ENCODE measurements around the gene TXNL1.

The TXNL1 gene

GRCh38 chr18:56651771-56652092 is 13.3 kb upstream of the TXNL1 start:
- DNase-seq (ENCODE audit: low read depth, low spot score) = no peak
- TF ChIP-seq ZNF274 (IDR thresholded peaks at IDR 0.05; ENCODE audit: low read depth, low read length) = no peak
- no peak for TF ChIP-seq SUZ12 (IDR thresholded peaks at IDR 0.05; ENCODE audit: extremely low read depth, insufficient read depth, insufficient read length)
- TF ChIP-seq YY1 (IDR thresholded peaks at IDR 0.05; ENCODE audit: insufficient read depth, insufficient read length) = no peak
- peak overlapping the region; percentile 83 for H3K9ac ChIP-seq (ENCODE audit: insufficient read length, low read depth)
- peak overlapping the region; percentile 81 for H3K4me3 ChIP-seq (ENCODE audit: insufficient read length, low read depth)
- no peaks in the 10 kb centered on the region for H3K4me1 ChIP-seq (ENCODE audit: insufficient read depth, insufficient read length)
- H3K36me3 ChIP-seq (ENCODE audit: insufficient read depth, insufficient read length, low read length) = peaks cover 2% of the 10 kb centered on the region
- H3K27me3 ChIP-seq (ENCODE audit: insufficient read depth, insufficient read length) = no peaks in the 10 kb centered on the region
- H3K9me3 ChIP-seq (ENCODE audit: insufficient read depth, low read length) = no peaks in the 10 kb centered on the region

GRCh38 chr18:56650944-56651770 is 12.8 kb upstream of the TXNL1 start, which contains the start of gene WDR7:
TSS of gene WDR7 (plus strand) at chr18:56651359. CDS start at chr18:56672516, 21,157 bp downstream.
- Histone ChIP-seq H3K9me3 (ENCODE audit: insufficient read depth, low read length) (no peaks in the 10 kb centered on the region), H3K9ac (ENCODE audit: insufficient read length, low read depth) (peak within 1 kb of the TSS; percentile 83), H3K27me3 (ENCODE audit: insufficient read depth, insufficient read length) (no peaks in the 10 kb centered on the region), H3K4me3 (ENCODE audit: insufficient read length, low read depth) (peak within 1 kb of the TSS; percentile 81), H3K4me1 (ENCODE audit: insufficient read depth, insufficient read length) (no peaks in the 10 kb centered on the region), H3K36me3 (ENCODE audit: insufficient read depth, insufficient read length, low read length) (peaks cover 2% of the 10 kb centered on the region)
- TF ChIP-seq SUZ12 (IDR thresholded peaks at IDR 0.05; ENCODE audit: extremely low read depth, insufficient read depth, insufficient read length) = no peak
- peak; percentile 95 for TF ChIP-seq YY1 (IDR thresholded peaks at IDR 0.05; ENCODE audit: insufficient read depth, insufficient read length)
- DNase-seq (ENCODE audit: low read depth, low spot score) = peak; percentile 91

GRCh38 chr18:56649996-56650395 is 11.6 kb upstream of the TXNL1 start:
- no peak overlapping the region for H3K9ac ChIP-seq (ENCODE audit: insufficient read length, low read depth)
- H3K4me3 ChIP-seq (ENCODE audit: insufficient read length, low read depth) = no peak overlapping the region

GRCh38 chr18:56647951-56648893 is 9.8 kb upstream of the TXNL1 start:
- Histone ChIP-seq H3K27me3 (ENCODE audit: insufficient read depth, insufficient read length) (no peaks in the 10 kb centered on the region), H3K9ac (ENCODE audit: insufficient read length, low read depth) (no peak overlapping the region), H3K9me3 (ENCODE audit: insufficient read depth, low read length) (no peaks in the 10 kb centered on the region), H3K36me3 (ENCODE audit: insufficient read depth, insufficient read length, low read length) (peaks cover 2% of the 10 kb centered on the region), H3K4me1 (ENCODE audit: insufficient read depth, insufficient read length) (no peaks in the 10 kb centered on the region), H3K4me3 (ENCODE audit: insufficient read length, low read depth) (no peak overlapping the region)
- TF ChIP-seq ZNF274 (IDR thresholded peaks at IDR 0.05; ENCODE audit: low read depth, low read length) (no peak), SUZ12 (IDR thresholded peaks at IDR 0.05; ENCODE audit: extremely low read depth, insufficient read depth, insufficient read length) (no peak), YY1 (IDR thresholded peaks at IDR 0.05; ENCODE audit: insufficient read depth, insufficient read length) (no peak)
- no peak for DNase-seq (ENCODE audit: low read depth, low spot score)

More at GRCh38 chr18:56649996-56650395, 11.6 kb upstream of the TXNL1 start:
- no peaks in the 10 kb centered on the region for H3K27me3 ChIP-seq (ENCODE audit: insufficient read depth, insufficient read length)
- peaks cover 2% of the 10 kb centered on the region for H3K36me3 ChIP-seq (ENCODE audit: insufficient read depth, insufficient read length, low read length)
- no peaks in the 10 kb centered on the region for H3K4me1 ChIP-seq (ENCODE audit: insufficient read depth, insufficient read length)
- no peaks in the 10 kb centered on the region for H3K9me3 ChIP-seq (ENCODE audit: insufficient read depth, low read length)
- no peak for DNase-seq (ENCODE audit: low read depth, low spot score)
- no peak for TF ChIP-seq SUZ12 (IDR thresholded peaks at IDR 0.05; ENCODE audit: extremely low read depth, insufficient read depth, insufficient read length)

- Histone ChIP-seq H3K4me1 (ENCODE audit: insufficient read depth, insufficient read length) (no peaks in the 10 kb centered on the region), H3K9me3 (ENCODE audit: insufficient read depth, low read length) (no peaks in the 10 kb centered on the region), H3K27me3 (ENCODE audit: insufficient read depth, insufficient read length) (no peaks in the 10 kb centered on the region), H3K9ac (ENCODE audit: insufficient read length, low read depth) (no peak overlapping the region), H3K4me3 (ENCODE audit: insufficient read length, low read depth) (no peak overlapping the region), H3K36me3 (ENCODE audit: insufficient read depth, insufficient read length, low read length) (peaks cover 2% of the 10 kb centered on the region)
- no peak for DNase-seq (ENCODE audit: low read depth, low spot score)
- TF ChIP-seq YY1 (IDR thresholded peaks at IDR 0.05; ENCODE audit: insufficient read depth, insufficient read length) (no peak), SUZ12 (IDR thresholded peaks at IDR 0.05; ENCODE audit: extremely low read depth, insufficient read depth, insufficient read length) (no peak), ZNF274 (IDR thresholded peaks at IDR 0.05; ENCODE audit: low read depth, low read length) (no peak)
These were observed 8.7 kb upstream of the TXNL1 start for GRCh38 chr18:56647071-56647470.

GRCh38 chr18:56645415-56646016 is 7.1 kb upstream of the TXNL1 start:
- Histone ChIP-seq H3K9me3 (ENCODE audit: insufficient read depth, low read length) (no peaks in the 10 kb centered on the region), H3K4me1 (ENCODE audit: insufficient read depth, insufficient read length) (no peaks in the 10 kb centered on the region), H3K4me3 (ENCODE audit: insufficient read length, low read depth) (no peak overlapping the region), H3K36me3 (ENCODE audit: insufficient read depth, insufficient read length, low read length) (peaks cover 2% of the 10 kb centered on the region), H3K27me3 (ENCODE audit: insufficient read depth, insufficient read length) (no peaks in the 10 kb centered on the region), H3K9ac (ENCODE audit: insufficient read length, low read depth) (no peak overlapping the region)
- DNase-seq (ENCODE audit: low read depth, low spot score) = no peak
- TF ChIP-seq ZNF274 (IDR thresholded peaks at IDR 0.05; ENCODE audit: low read depth, low read length) = no peak
- no peak for TF ChIP-seq SUZ12 (IDR thresholded peaks at IDR 0.05; ENCODE audit: extremely low read depth, insufficient read depth, insufficient read length)
- TF ChIP-seq YY1 (IDR thresholded peaks at IDR 0.05; ENCODE audit: insufficient read depth, insufficient read length) = no peak
